SKM-1 treated with dmso at 0.1 percent for 144 hours (cell line): ENCODE measurements around the gene FAM217A.

Source experiments
- DNase-seq: peaks from one replicate; lab custom pipeline; 2025; ENCODE audit not compliant: unreplicated experiment; lab: John Stamatoyannopoulos, UW

The FAM217A gene

DNA sequence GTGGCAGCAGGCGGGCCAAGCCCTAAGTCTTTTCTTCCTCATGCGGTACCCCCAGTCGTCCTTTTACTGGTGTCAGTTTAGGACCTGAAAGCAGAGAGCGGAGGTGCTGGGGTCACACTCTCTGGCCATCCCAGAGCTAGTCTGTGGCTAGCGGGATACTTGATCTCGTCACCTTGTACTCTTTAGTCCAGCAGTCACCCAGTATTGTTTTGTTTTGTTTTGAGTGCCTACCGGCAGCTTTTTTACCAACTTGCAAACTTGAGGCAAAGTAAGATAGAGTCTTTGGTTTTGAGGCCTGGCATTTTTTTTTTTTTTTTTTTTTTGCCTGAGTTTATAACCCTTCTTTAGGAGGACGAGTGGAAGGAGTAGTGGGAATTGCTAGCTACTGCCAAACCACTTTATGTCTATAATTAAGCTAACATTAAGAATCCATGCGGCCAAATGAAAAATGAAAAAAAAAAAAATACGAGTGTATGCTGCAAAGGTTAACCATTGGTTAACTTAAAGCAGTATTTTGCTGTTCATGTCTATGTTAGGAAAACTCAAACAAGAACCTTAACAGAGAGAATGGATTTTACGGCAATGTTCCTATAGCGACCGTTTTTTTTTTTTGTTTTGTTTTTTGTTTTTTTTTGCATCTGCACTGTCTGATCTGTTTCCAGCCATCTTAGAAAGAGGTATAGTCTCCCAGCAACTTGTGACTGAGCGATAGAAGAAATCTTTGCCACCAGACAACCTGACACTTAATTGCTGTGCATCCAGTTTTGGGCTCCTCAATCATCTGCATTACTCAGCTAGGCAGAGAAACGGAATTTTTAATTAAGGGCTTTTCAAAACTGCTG lies 56.9 kb downstream of the FAM217A start:
- DNase-seq: peak; percentile 16

DNA sequence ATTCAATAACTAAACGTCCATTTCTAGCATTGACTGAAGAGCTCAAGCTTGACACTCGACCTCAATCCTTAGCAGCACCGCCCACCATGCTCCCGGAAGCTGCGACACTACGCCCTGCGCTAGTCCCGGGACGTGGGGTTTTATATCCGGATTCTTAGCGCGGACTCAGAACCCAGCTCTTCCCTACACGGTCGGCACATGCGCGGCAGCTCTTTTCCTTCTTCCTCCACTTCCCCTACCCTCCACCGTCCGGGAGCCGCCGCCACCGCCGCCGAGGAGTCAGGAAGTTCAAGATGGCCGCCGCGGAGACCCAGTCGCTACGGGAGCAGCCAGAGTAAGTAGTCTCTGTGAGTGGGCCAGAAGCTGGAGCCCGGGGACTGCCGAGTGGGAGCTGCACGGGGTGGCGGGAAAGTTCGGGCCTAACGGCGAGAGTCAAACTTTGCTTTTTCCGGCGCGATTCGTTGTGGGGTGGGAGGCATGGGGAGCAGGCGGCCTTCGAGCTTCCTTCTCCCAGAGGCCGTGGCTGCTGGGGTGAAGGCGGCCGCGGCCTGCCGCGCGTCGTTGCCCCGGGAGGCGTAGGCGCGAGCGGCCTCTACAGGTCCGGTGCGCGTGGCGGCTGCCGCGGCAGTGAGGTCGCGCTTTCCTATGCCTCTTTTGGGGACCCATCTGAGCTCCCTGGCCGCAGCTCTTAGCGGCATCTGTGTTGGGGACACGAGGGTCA lies 57.6 kb downstream of the FAM217A start:
- peak; percentile 94 for DNase-seq

DNA sequence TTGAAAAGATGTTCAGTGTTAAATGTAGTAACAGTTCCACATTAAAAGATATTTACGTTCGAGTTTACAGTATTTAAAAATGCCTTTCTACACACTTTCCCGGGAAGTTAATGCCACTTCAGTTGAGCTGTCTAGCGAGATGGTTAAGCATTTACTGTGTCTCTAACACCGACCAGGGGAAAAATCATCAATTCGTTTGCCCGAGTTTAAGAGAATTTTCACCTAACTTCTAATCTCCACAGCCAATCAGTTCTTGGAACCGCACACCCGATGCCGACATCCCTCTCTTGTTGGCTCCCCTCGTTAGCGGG lies 58.2 kb downstream of the FAM217A start:
- no peak for DNase-seq

- no peak for DNase-seq
Measured at GRCh38 chr6:4018924-4019236, 60.1 kb downstream of the FAM217A start.
